Adipocyte (in vitro differentiated cells): ENCODE results near the gene CMPK1.

Experiments
- DNase-seq: peaks from one replicate; pipeline ENCODE4 v3.0.0-alpha.2; 2015; ENCODE audit warnings: low read depth
- H3K27me3 ChIP-seq: replicated peaks from 2 replicates; pipeline ENCODE4 v1.7.0; 2013; ENCODE audit warnings: mild to moderate bottlenecking, low read length, moderate library complexity; ENCODE audit not compliant: control insufficient read depth, insufficient read depth
- H3K36me3 ChIP-seq: 2 replicates; pipeline ENCODE4 v1.7.0; 2013; ENCODE audit warnings: low read length, mild to moderate bottlenecking, moderate library complexity; ENCODE audit not compliant: control insufficient read depth, insufficient read depth, severe bottlenecking
- H3K4me1 ChIP-seq: 2 replicates; pipeline ENCODE4 v1.7.0; 2013; ENCODE audit warnings: mild to moderate bottlenecking, low read length, moderate library complexity; ENCODE audit not compliant: control insufficient read depth, insufficient read depth
- H3K4me3 ChIP-seq: 2 replicates; pipeline ENCODE4 v1.7.0; 2013; ENCODE audit warnings: mild to moderate bottlenecking, low read length, moderate library complexity
- H3K9ac ChIP-seq: 2 replicates; pipeline ENCODE4 v1.7.0; 2013; ENCODE audit warnings: mild to moderate bottlenecking, low read length, moderate library complexity
- H3K9me3 ChIP-seq: 2 replicates; pipeline ENCODE4 v1.7.0; 2013; ENCODE audit warnings: mild to moderate bottlenecking, low read length, moderate library complexity; ENCODE audit not compliant: control insufficient read depth

CMPK1 gene

GRCh38 chr1:47378147-47378546 is 44.6 kb downstream of the CMPK1 start:
- no peak overlapping the region for H3K9ac ChIP-seq
- H3K4me3 ChIP-seq = no peak overlapping the region
- DNase-seq = peak; percentile 51
- no peaks in the 10 kb centered on the region for H3K9me3 ChIP-seq
- no peaks in the 10 kb centered on the region for H3K27me3 ChIP-seq
- peaks cover 76% of the 10 kb centered on the region for H3K36me3 ChIP-seq
- peaks cover 22% of the 10 kb centered on the region for H3K4me1 ChIP-seq

GRCh38 chr1:47380699-47381098 is 47.1 kb downstream of the CMPK1 start:
- Histone ChIP-seq H3K9me3 (no peaks in the 10 kb centered on the region), H3K9ac (no peak overlapping the region), H3K4me1 (peaks cover 22% of the 10 kb centered on the region), H3K36me3 (peaks cover 55% of the 10 kb centered on the region), H3K27me3 (no peaks in the 10 kb centered on the region), H3K4me3 (no peak overlapping the region)
- no peak for DNase-seq

- peaks cover 45% of the 10 kb centered on the region for H3K36me3 ChIP-seq
- H3K9me3 ChIP-seq = no peaks in the 10 kb centered on the region
- no peak for DNase-seq
- no peak overlapping the region for H3K9ac ChIP-seq
- H3K4me3 ChIP-seq = no peak overlapping the region
- no peaks in the 10 kb centered on the region for H3K27me3 ChIP-seq
- H3K4me1 ChIP-seq = peaks cover 25% of the 10 kb centered on the region
Measured at GRCh38 chr1:47382399-47382983, 48.9 kb downstream of the CMPK1 start.

- H3K36me3 ChIP-seq = peaks cover 33% of the 10 kb centered on the region
Measured at GRCh38 chr1:47384083-47384482, 50.5 kb downstream of the CMPK1 start.

GRCh38 chr1:47385020-47385419 is 51.4 kb downstream of the CMPK1 start:
- Histone ChIP-seq H3K4me1 (peaks cover 23% of the 10 kb centered on the region), H3K9me3 (no peaks in the 10 kb centered on the region), H3K4me3 (no peak overlapping the region), H3K27me3 (no peaks in the 10 kb centered on the region), H3K36me3 (peaks cover 33% of the 10 kb centered on the region), H3K9ac (no peak overlapping the region)
- DNase-seq = no peak

More at GRCh38 chr1:47384083-47384482, 50.5 kb downstream of the CMPK1 start:
- Histone ChIP-seq H3K4me1 (peaks cover 26% of the 10 kb centered on the region), H3K4me3 (no peak overlapping the region), H3K9ac (no peak overlapping the region), H3K27me3 (no peaks in the 10 kb centered on the region), H3K9me3 (no peaks in the 10 kb centered on the region)
- DNase-seq = no peak

- DNase-seq = no peak
- Histone ChIP-seq H3K9me3 (no peaks in the 10 kb centered on the region), H3K9ac (no peak overlapping the region), H3K4me3 (no peak overlapping the region), H3K36me3 (peaks cover 25% of the 10 kb centered on the region), H3K27me3 (no peaks in the 10 kb centered on the region), H3K4me1 (peaks cover 30% of the 10 kb centered on the region)
Measured at GRCh38 chr1:47386268-47386667, 52.7 kb downstream of the CMPK1 start.

- no peaks in the 10 kb centered on the region for H3K27me3 ChIP-seq
- peaks cover 30% of the 10 kb centered on the region for H3K4me1 ChIP-seq
- peak overlapping the region; percentile 32 for H3K9ac ChIP-seq
- no peak overlapping the region for H3K4me3 ChIP-seq
- H3K36me3 ChIP-seq = peaks cover 7% of the 10 kb centered on the region
- no peaks in the 10 kb centered on the region for H3K9me3 ChIP-seq
- peak; percentile 79 for DNase-seq
Measured at GRCh38 chr1:47388030-47388890, 54.7 kb downstream of the CMPK1 start.

GRCh38 chr1:47388891-47389238 is 55.3 kb downstream of the CMPK1 start:
- Histone ChIP-seq H3K36me3 (peaks cover 3% of the 10 kb centered on the region), H3K9ac (no peak overlapping the region), H3K4me1 (peaks cover 30% of the 10 kb centered on the region), H3K4me3 (no peak overlapping the region), H3K9me3 (no peaks in the 10 kb centered on the region), H3K27me3 (no peaks in the 10 kb centered on the region)
- DNase-seq = peak; percentile 86

GRCh38 chr1:47389731-47390130 is 56.1 kb downstream of the CMPK1 start:
- H3K9ac ChIP-seq = no peak overlapping the region

GRCh38 chr1:47390843-47391242 is 57.3 kb downstream of the CMPK1 start:
- Histone ChIP-seq H3K4me1 (peaks cover 30% of the 10 kb centered on the region), H3K36me3 (peaks cover 3% of the 10 kb centered on the region), H3K9ac (no peak overlapping the region), H3K9me3 (no peaks in the 10 kb centered on the region), H3K4me3 (no peak overlapping the region), H3K27me3 (no peaks in the 10 kb centered on the region)
- no peak for DNase-seq

More at GRCh38 chr1:47389731-47390130, 56.1 kb downstream of the CMPK1 start:
- Histone ChIP-seq H3K27me3 (no peaks in the 10 kb centered on the region), H3K9me3 (no peaks in the 10 kb centered on the region), H3K4me1 (peaks cover 30% of the 10 kb centered on the region), H3K36me3 (peaks cover 3% of the 10 kb centered on the region), H3K4me3 (no peak overlapping the region)
- DNase-seq = no peak

- no peaks in the 10 kb centered on the region for H3K27me3 ChIP-seq
- no peak overlapping the region for H3K9ac ChIP-seq
- peaks cover 20% of the 10 kb centered on the region for H3K4me1 ChIP-seq
- no peaks in the 10 kb centered on the region for H3K36me3 ChIP-seq
- H3K4me3 ChIP-seq = no peak overlapping the region
- no peaks in the 10 kb centered on the region for H3K9me3 ChIP-seq
- no peak for DNase-seq
Measured at GRCh38 chr1:47393141-47393540, 59.6 kb downstream of the CMPK1 start.
